CD4-positive, alpha-beta T cell treated with Interleukin-1 beta for 1 hour (primary cell): ENCODE measurements around the gene RAD50.

Experiments used
- DNase-seq, 2 donors: peaks; one replicate each; pipeline ENCODE4 v3.0.0-alpha.2; 2020 to 2022

RAD50 gene

GRCh38 chr5:132637241-132637640 is 80.5 kb downstream of the RAD50 start:
- no peak for DNase-seq

GRCh38 chr5:132639706-132640130 is 82.9 kb downstream of the RAD50 start:
- no peak for DNase-seq

GRCh38 chr5:132640613-132641012 is 83.8 kb downstream of the RAD50 start:
- no peak for DNase-seq

- DNase-seq = no peak
Measured at GRCh38 chr5:132641241-132641723, 84.5 kb downstream of the RAD50 start.

GRCh38 chr5:132641841-132642240 is 85.1 kb downstream of the RAD50 start:
- DNase-seq = no peak

GRCh38 chr5:132644177-132644576 is 87.4 kb downstream of the RAD50 start:
- no peak for DNase-seq

- no peak for DNase-seq
Measured at GRCh38 chr5:132646583-132647266, 89.9 kb downstream of the RAD50 start.

GRCh38 chr5:132647473-132647872 is 90.7 kb downstream of the RAD50 start:
- DNase-seq = no peak

- no peak for DNase-seq
Measured at GRCh38 chr5:132648355-132648754, 91.6 kb downstream of the RAD50 start.

- no peak for DNase-seq
Measured at GRCh38 chr5:132651838-132652469, 95.2 kb downstream of the RAD50 start.

GRCh38 chr5:132653716-132654115 is 96.9 kb downstream of the RAD50 start:
- no peak for DNase-seq

GRCh38 chr5:132655821-132656773 is 99.3 kb downstream of the RAD50 start:
- DNase-seq = peak; percentile 31 to 46

GRCh38 chr5:132656774-132657355 is 100.1 kb downstream of the RAD50 start:
- DNase-seq = no peak

GRCh38 chr5:132657676-132658380 is 101.1 kb downstream of the RAD50 start, which contains the start of gene IL13:
TSS of gene IL13 (plus strand) at chr5:132658173. CDS start at chr5:132658187, 14 bp downstream.
- no peak for DNase-seq

GRCh38 chr5:132658381-132659302 is 101.9 kb downstream of the RAD50 start:
- DNase-seq = no peak

- no peak for DNase-seq
Measured at GRCh38 chr5:132659598-132660493, 103.1 kb downstream of the RAD50 start.

GRCh38 chr5:132661231-132662003 is 104.6 kb downstream of the RAD50 start:
- DNase-seq = no peak

- DNase-seq = no peak
Measured at GRCh38 chr5:132662004-132662401, 105.2 kb downstream of the RAD50 start.
